ENCODE measurements around the gene SLC25A11. TPM values are rescaled to one million over a fixed set of nuclear protein-coding genes. Genes with fewer than 3 reads are reported as not detected.

The SLC25A11 gene
- total RNA-seq, 1 experiment from 2014 or later = 43.9 TPM

DNA sequence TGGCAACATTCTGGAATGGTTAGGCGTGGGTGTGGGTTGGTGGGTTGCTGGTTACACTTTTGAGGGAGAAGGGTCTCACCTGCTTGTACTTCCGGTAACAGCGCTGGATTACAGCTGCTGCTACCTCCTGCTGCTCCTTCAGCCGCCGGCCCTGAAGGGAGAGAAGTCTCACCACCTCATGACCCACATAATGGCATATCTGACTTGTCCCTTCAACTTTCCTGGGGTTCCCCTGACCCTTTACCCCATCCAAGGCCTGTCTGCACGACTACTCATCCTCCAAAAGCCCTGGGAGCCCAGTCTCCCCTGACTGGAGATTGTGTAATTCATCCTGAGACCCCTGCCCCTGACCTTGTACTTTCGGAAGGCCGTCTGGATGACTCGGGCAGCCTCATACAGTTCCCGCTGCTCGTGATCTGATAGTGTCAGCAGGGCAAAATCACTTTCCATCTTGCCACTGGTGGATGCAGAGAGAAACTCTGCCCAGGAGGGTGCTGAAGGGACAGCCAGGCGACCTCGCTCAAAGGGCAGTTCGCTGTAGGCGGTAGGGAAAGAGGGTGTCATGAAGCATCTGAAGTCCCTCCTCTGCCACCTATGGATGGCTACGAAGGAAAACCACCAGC, 29.8 kb upstream of the SLC25A11 start:
- H3K27me3 ChIP-seq = no peaks in the 10 kb centered on the region
- H3K36me3 ChIP-seq = no peaks in the 10 kb centered on the region
- H3K9me3 ChIP-seq (replicated peaks) = no peaks in the 10 kb centered on the region
- DNase-seq = no peak
- H3K4me1 ChIP-seq = no peaks in the 10 kb centered on the region
- H3K4me3 ChIP-seq = no peak overlapping the region; the same call in 1 of the 2 replicates
- H3K27ac ChIP-seq = no peak overlapping the region

DNA sequence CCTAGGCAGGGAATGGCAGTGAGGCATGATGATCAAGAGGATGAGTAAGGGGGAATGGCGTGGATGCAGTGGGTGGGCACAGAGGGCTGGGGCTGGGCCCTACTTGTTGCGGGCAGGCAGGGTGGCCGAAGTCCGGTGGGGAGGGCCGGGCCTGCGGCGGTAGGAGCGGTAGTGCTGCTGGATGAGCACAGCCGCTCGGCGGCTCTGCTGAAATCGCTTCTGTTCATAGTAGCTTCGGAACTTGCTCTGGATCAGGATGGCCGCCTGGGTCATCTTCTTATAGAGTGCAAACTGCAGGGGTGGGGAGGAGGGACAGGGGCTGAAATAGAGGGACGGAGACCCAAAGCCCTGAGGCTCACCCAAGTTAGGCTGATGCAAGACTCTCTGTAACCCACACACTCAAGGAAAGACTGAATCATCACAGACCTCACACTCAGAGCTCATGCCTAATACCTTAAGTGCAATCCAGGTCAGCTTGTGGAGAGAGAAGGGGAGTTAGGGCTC, 29.3 kb upstream of the SLC25A11 start:
- no peak for DNase-seq
- peak overlapping the region; percentile 75 for H3K4me3 ChIP-seq
- no peaks in the 10 kb centered on the region for H3K36me3 ChIP-seq
- H3K9me3 ChIP-seq (replicated peaks) = no peaks in the 10 kb centered on the region
- no peaks in the 10 kb centered on the region for H3K27me3 ChIP-seq
- H3K4me1 ChIP-seq = no peaks in the 10 kb centered on the region
- 0 out of 2 replicates have a peak overlapping the region, but pooled peaks have one; percentile 7 for H3K27ac ChIP-seq

DNA sequence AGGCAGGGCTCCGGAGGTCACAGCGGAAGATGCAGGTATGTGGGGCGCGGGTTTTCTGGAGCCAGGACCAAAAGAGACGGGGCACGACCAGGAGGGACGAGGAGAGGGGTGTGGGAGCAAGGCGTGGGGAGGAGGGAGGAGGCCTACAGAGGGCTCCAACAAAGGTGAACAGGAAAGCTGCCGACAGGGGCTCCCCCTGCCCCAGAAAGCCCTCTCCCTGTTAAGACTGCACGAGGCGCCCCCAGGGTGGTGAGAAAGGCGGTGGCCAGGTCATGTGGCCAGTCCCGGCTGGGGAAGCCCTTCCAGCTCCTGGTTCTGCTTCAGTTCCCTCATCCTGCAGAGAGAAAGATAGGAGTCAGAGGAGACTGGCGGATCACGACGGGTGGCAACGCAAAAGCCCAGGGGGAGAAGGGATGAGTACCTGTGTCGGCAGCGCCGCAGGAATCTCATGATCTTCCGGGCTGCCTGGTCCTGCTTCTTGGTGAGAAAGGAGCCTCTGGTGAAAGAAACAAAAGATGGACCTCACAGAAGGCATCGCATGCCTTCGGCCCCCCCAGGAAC, 28.7 kb upstream of the SLC25A11 start:
- H3K9me3 ChIP-seq (replicated peaks) = no peaks in the 10 kb centered on the region
- no peak for DNase-seq
- H3K27ac ChIP-seq = peak overlapping the region; percentile 83
- H3K4me1 ChIP-seq = no peaks in the 10 kb centered on the region
- H3K36me3 ChIP-seq = no peaks in the 10 kb centered on the region
- peak overlapping the region; percentile 75 for H3K4me3 ChIP-seq
- no peaks in the 10 kb centered on the region for H3K27me3 ChIP-seq

DNA sequence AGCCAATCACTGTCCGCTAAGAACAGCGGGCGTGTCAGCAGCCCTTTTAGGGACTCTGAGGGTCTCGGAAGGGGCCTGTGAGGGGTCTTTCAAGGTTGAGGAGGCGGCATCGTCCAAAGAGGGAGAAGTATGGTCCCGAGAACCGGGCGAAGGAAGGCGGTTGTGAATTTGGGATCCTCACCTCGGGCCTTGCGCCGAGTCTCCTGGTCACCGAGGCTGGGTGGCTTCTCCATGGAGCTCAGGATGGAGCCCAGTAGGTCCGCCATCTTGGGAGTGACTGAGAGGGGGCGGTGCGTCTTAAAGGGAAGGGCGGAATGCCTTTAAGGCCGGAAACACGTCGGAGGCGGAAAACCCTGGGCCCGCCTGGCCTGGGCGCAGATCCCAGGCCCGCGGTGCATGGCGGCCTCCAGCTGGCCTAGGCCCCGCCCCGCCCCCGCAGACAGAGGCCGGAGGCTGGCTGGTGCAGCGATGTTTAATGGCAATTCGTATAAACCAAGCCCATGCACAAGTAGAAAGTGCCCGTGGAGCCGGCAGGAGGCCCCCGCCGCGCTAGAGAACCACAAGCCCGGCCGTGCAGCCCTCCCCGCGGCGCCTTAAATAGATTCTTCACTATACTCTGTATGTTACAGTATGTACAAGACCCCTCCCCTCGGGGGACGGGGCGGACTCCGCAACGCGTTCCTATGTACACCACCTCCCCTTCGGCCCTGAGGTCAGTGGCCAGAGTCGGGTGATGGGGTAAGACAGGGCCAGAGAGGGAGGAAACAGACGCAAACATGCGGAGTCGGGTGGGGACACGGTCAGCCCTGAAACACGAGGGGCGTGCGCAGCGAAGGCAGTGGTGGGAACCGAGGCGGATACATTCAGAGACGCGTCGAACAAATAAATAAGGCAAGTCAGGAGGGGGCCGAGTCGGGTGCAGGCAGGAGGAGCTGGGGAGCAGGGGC, 28.0 kb upstream of the SLC25A11 start, which contains the start of gene SPAG7:
Gene SPAG7, minus strand, starts transcription at position 279 of the 947 bp plus-strand sequence. Its CDS starts 13 bp downstream, at position 266.
- Histone ChIP-seq H3K27me3 (no peaks in the 10 kb centered on the region), H3K36me3 (no peaks in the 10 kb centered on the region), H3K4me1 (no peaks in the 10 kb centered on the region), H3K27ac (peak within 1 kb of the TSS; percentile 83), H3K9me3 (replicated peaks) (no peaks in the 10 kb centered on the region), H3K4me3 (peak within 1 kb of the TSS; percentile 75)
- peak; percentile 87 to 93 for DNase-seq

DNA sequence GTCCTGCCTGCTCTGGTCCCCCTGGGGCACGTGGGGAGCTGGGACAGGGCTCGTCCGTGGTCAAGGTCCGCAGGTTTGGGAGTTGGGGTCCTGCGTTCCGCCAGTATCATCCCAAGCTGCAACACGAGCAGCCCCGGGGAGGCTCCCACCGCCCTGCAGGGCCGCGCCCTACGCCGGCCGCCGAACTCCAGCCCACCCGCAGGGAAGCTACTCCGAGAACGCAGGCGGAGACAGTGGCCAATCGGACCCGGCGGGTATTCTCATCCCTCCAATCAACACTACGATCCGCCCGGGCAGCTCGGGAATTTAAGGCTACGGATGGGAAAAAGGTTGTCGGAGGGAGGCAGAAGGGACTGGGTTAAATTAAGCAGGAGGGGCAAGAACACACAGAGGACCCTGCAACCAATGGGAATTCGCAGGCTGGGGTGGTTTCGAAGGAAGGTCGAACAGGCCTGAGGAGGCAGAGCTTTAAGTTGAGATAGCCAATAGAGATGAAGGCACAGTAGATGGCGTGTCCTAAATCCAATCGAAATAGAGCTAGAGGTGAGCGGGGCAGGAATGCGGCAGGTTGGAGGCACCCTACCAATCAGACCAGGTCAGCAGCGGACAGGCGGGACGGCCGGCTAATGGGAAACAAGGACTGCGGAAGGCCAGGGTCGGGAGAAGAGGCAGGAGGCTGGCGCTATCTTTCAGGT, 27.1 kb upstream of the SLC25A11 start:
- peak overlapping the region; percentile 83 for H3K27ac ChIP-seq
- H3K27me3 ChIP-seq = no peaks in the 10 kb centered on the region
- H3K4me1 ChIP-seq = no peaks in the 10 kb centered on the region
- H3K9me3 ChIP-seq (replicated peaks) = no peaks in the 10 kb centered on the region
- H3K36me3 ChIP-seq = no peaks in the 10 kb centered on the region
- peak overlapping the region; percentile 75 for H3K4me3 ChIP-seq
- peak; percentile 97 for DNase-seq

DNA sequence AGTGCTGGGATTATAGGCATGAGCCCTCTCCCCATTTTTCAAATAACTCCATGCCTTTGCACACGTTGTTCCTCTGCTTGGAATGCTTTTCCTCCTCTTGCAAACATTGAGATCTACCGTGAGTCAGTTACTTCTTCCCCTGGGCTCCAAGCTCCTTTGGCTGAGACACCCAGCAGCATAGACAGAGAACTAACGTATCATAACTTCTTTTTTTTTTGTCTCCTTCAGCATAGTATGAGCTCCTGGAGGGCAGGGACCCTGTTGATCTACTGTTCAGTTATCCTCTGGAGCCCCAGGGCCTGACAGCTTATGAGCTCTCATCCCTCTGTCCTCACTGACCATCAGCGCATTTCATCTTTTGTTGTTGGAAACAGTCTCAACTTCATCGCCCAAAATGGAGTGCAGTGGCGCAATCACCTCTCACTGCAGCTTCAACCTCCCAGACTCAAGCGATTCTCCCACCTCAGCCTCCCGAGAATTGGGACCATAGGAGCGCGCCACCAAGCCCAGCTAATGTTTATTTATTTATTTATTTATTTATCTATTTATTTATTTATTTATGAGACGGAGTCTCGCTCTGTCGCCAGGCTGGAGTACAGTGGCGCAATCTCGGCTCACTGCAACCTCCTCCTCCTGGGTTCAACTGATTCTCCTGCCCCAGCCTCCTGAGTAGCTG, 25.6 kb upstream of the SLC25A11 start:
- H3K36me3 ChIP-seq = no peaks in the 10 kb centered on the region
- H3K27ac ChIP-seq = no peak overlapping the region
- 0 out of 2 replicates have a peak, but pooled peaks cover under 1% of the 10 kb centered on the region for H3K4me1 ChIP-seq
- H3K4me3 ChIP-seq = no peak overlapping the region
- H3K27me3 ChIP-seq = no peaks in the 10 kb centered on the region
- H3K9me3 ChIP-seq (replicated peaks) = no peaks in the 10 kb centered on the region
- DNase-seq = no peak

DNA sequence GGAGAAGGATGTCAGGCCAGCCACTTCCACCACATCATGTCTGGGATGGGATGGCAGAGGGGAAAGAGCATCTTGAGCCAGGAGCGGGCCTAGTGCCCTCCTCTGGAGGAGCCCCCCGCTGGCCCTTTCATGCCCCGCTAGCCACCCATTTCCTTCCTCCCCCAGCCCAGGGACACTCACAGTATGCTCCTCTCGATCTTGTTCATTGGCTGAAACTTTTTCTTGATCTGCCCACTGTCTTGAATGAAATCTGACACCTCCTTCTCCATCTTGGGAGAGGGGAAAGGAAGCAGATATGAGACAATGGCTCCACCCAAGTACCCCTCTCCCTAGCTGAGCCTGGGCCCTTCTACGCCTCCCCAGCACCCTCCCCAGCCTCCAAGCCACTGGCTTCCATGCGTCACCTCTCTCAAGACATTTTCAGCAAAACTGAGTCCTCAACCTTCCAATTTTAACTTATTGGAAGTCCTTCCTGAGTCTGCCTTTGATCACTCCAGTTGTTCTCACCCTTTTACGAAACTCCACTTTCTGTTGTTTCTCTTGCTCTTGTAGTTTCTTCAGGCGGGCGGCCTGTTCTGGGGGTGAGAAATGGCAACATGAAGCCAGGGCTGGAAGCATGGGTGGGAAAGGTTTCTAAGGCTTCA, 20.6 kb upstream of the SLC25A11 start:
- Histone ChIP-seq H3K4me1 (peaks cover 17% of the 10 kb centered on the region), H3K4me3 (no peak overlapping the region), H3K27ac (no peak overlapping the region), H3K36me3 (no peaks in the 10 kb centered on the region), H3K27me3 (no peaks in the 10 kb centered on the region), H3K9me3 (replicated peaks) (no peaks in the 10 kb centered on the region)
- no peak for DNase-seq

DNA sequence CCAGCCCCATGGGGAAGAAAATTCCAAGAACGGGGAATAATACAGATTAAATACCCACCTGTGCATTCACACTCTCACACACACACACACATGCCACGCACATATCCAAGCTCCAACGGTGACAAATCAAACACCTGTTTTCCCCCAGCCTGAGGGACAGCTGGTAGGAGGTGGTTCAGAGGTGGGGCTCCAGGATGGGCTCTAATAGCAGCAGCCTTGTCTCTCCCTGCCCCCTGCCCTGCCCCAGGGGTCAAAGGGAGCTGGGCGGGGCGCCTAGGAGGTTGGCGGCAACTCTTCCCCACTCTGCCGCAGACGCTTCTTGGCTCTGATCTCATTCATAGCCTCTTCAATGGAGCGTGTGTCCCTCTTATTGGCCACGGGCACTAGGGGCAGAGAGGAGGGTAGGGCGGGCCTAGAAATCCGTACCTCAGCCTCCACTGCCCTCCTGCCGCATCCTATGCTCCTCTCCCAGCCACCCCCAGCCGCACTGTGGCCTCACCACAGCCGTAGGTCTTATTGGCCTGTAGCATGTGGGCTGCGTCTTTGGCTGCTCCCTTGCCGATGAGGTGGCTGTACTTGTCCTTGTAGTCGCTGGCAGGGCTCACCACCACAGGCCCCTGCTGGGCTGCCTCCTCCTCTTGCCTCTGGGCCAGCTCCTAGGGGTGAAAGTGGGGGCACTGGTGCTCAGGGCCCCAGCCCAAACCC, 19.6 kb upstream of the SLC25A11 start:
- peaks cover 17% of the 10 kb centered on the region for H3K4me1 ChIP-seq
- no peaks in the 10 kb centered on the region for H3K9me3 ChIP-seq (replicated peaks)
- H3K27ac ChIP-seq = peak overlapping the region; percentile 62
- H3K36me3 ChIP-seq = peaks cover under 1% of the 10 kb centered on the region; the same call in 1 of the 2 replicates
- peak; percentile 53 to 67 for DNase-seq
- no peaks in the 10 kb centered on the region for H3K27me3 ChIP-seq
- H3K4me3 ChIP-seq = no peak overlapping the region

DNA sequence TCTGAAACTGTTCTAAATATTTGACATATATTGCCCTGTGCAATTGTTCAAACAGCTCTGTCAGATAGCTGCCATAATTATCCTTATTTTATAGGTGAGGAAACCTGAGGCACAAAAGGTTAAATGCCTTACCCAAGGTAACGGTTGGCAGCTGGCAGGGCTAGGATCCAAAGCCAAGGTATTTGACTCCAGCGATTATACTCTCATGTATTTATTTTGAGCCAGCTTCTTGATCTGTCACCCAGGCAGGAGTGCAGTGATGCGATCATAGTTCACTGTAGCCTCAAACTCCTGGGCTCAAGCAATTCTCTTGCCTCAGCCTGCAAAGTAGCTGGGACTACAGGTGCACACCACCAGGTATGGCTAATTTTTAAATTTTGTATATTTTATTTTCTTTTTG, 18.3 kb upstream of the SLC25A11 start:
- H3K27ac ChIP-seq = no peak overlapping the region
- H3K4me3 ChIP-seq = no peak overlapping the region
- no peak for DNase-seq
- no peaks in the 10 kb centered on the region for H3K9me3 ChIP-seq (replicated peaks)
- H3K27me3 ChIP-seq = no peaks in the 10 kb centered on the region
- peaks cover 29% of the 10 kb centered on the region for H3K4me1 ChIP-seq
- peaks cover 7% of the 10 kb centered on the region for H3K36me3 ChIP-seq

DNA sequence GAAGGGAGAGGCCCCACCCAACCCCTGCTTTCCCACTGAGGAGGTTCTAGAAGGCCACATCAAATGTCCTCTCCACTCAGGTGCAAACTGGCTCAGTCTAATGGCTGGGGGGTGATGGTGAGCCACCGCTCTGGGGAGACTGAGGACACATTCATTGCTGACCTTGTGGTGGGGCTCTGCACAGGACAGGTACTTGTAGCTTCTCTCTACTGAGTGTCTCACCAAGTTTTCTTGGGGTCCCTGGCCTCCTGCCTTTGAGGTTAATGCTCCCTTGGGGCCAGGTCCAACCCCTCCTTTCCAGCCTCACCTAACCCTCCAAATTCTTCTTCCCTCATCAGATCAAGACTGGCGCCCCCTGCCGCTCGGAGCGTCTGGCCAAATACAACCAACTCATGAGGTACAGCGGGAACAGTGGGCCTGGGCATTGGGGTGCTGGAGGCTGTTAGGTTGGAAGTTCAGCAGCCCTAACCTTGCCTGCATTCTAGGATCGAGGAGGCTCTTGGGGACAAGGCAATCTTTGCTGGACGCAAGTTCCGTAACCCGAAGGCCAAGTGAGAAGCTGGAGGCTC, 16.7 kb upstream of the SLC25A11 start:
- Histone ChIP-seq H3K9me3 (replicated peaks) (no peaks in the 10 kb centered on the region), H3K27ac (no peak overlapping the region), H3K27me3 (no peaks in the 10 kb centered on the region), H3K36me3 (peaks cover 7% of the 10 kb centered on the region), H3K4me3 (no peak overlapping the region), H3K4me1 (peaks cover 34% of the 10 kb centered on the region)
- DNase-seq = no peak

DNA sequence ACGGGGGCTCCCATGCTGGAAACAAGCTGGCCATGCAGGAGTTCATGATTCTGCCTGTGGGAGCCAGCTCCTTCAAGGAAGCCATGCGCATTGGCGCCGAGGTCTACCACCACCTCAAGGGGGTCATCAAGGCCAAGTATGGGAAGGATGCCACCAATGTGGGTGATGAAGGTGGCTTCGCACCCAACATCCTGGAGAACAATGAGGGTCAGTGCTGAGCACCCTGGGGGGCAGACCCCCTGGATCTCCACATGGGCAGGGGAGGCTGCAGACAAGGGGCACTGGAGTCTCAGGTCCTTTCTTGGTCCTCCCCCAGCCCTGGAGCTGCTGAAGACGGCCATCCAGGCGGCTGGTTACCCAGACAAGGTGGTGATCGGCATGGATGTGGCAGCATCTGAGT, 15.2 kb upstream of the SLC25A11 start:
- no peaks in the 10 kb centered on the region for H3K27me3 ChIP-seq
- peaks cover 7% of the 10 kb centered on the region for H3K36me3 ChIP-seq
- no peaks in the 10 kb centered on the region for H3K9me3 ChIP-seq (replicated peaks)
- peaks cover 31% of the 10 kb centered on the region for H3K4me1 ChIP-seq
- DNase-seq = no peak
- H3K27ac ChIP-seq = no peak overlapping the region
- H3K4me3 ChIP-seq = no peak overlapping the region

DNA sequence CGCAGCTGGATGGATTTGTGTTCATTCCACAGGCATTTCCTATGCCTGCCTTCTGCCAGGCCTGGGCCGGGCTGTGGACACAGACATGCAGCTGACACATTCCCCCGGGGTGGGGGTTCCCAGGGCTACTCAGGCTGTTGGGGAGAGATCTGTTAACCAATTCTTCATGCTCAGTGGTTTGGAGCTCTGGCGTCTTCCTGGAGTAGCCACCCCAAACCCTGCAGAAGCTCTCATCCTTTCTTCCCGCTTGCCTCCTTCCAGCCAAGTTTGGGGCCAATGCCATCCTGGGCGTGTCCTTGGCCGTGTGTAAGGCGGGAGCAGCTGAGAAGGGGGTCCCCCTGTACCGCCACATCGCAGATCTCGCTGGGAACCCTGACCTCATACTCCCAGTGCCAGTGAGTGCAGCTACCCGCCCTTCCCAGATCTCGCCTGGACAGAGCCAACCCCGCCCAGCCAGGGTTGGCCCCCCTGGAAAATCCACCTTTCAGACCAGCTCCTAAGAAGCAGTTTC, 13.7 kb upstream of the SLC25A11 start:
- peak; percentile 58 to 61 for DNase-seq

More for the DNA sequence above, 13.7 kb upstream of the SLC25A11 start:
- Histone ChIP-seq H3K36me3 (peaks cover 7% of the 10 kb centered on the region), H3K4me1 (peaks cover 18% of the 10 kb centered on the region), H3K4me3 (peak overlapping the region; percentile 96), H3K27ac (peak overlapping the region; percentile 74), H3K27me3 (no peaks in the 10 kb centered on the region), H3K9me3 (replicated peaks) (no peaks in the 10 kb centered on the region)

Measured in SJCRH30 (cell line).